ENCODE results near the gene PCED1B.

PCED1B gene

DNA sequence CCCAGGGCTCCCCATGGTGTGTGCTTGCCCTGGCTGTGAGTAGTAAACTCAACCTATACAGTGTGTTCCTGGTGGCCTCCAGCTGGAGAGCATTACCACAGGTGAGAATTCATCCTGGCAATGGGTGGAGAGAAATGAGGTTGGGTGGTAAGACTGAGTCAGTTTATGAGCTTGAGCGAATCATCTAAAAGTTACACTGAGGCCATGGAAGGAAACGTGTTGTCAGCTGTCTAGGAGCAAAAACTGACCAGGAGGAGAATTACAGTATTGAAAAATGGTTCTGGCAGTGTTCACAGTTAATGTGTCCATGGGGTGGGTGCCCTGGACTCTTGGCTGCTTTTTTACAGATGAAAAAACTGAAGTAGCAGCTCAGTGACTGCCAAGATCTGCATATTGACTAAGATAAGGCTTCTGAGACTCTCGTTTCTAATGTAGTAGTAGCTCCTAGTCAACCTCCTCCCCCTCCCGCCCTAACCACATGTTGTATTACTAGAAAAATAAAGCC is 202.3 kb downstream of the PCED1B start:
- no peak for DNase-seq

GRCh38 chr12:47282206-47282605 is 202.8 kb downstream of the PCED1B start:
- DNase-seq = no peak
